K562 (cell line): ENCODE results near the gene HOXB1. TPM values are rescaled to one million over a fixed set of nuclear protein-coding genes. Genes with fewer than 3 reads are reported as not detected.

Source experiments
- ATAC-seq: fragments of 200-7000 bp; cut with Tn5 transposase; 3 replicates; pipeline ENCODE4 v1.9.1; 2020; ENCODE audit warnings: moderate library complexity
- BruUV-seq: library from RNA; stranded (reverse); fragments of 400-500 nt; replicated peaks from 2 replicates; lab custom pipeline; 2021; lab: Mats Ljungman, UMichigan
- CTCF ChIA-PET: fragments of 300-600 bp; formaldehyde crosslinking; extraction: SDS; loops from one replicate; lab custom pipeline; 2021; ENCODE audit warnings: low intra/inter-chr PET ratio; lab: Yijun Ruan, JAX
- POLR2A ChIA-PET: fragments of 300-600, 350-650 bp; sonication (Branson Sonifier 250); formaldehyde crosslinking; extraction: SDS; loops from one replicate; lab custom pipeline; 2021; ENCODE audit warnings: antibody characterized with exemption, inconsistent platforms; lab: Yijun Ruan, JAX
- DNase-seq, 4 experiments: peaks; one replicate each; pipeline versions ENCODE4 v3.0.0 to v3.0.0-alpha.2; 2011 to 2018; ENCODE audit warnings: low spot score in 3 of 4, mixed read lengths in 3 of 4; ENCODE audit errors: extremely low read depth in 1 of 4
- FAIRE-seq: peaks from 2 replicates; lab custom pipeline; 2011; peaks lifted over from hg19 to GRCh38; lab: Jason Lieb, UNC
- H2AFZ ChIP-seq: 2 replicates; pipeline ENCODE4 v1.6.0; 2011; ENCODE audit warnings: low read depth, low read length, control low read depth, inconsistent platforms
- H3K27ac ChIP-seq: fragments of 200-600 bp; 3 replicates; pipeline ENCODE4 v1.8.0; 2011; ENCODE audit warnings: low read depth, mild to moderate bottlenecking, control low read depth, inconsistent platforms, low read length, moderate library complexity, mixed read lengths; ENCODE audit errors: extremely low read depth
- H3K27me3 ChIP-seq, 2 experiments: fragments of 300-600 bp in 1 of 2; 2 replicates in 1 of 2; 3 replicates in 1 of 2; pipeline versions ENCODE4 v1.6.0 to v1.8.0; 2011; ENCODE audit warnings: inconsistent platforms in 2 of 2, low read length in 2 of 2, mild to moderate bottlenecking in 1 of 2, mixed read lengths in 1 of 2, moderate library complexity in 1 of 2; ENCODE audit not compliant: control insufficient read depth in 2 of 2, insufficient read depth in 2 of 2
- H3K36me3 ChIP-seq: fragments of 300-600 bp; 3 replicates; pipeline ENCODE4 v1.8.0; 2011; ENCODE audit warnings: mild to moderate bottlenecking, low read length, inconsistent platforms; ENCODE audit not compliant: control insufficient read depth, insufficient read depth
- H3K4me1 ChIP-seq, 2 experiments: fragments of 200-600 bp in 1 of 2; replicated peaks in 1 of 2; 2 replicates in 1 of 2; 3 replicates in 1 of 2; pipeline versions ENCODE4 v1.5.1 to v1.8.0; 2011; ENCODE audit warnings: inconsistent platforms in 2 of 2, low read length in 2 of 2, mild to moderate bottlenecking in 1 of 2, mixed read lengths in 1 of 2, moderate library complexity in 1 of 2; ENCODE audit not compliant: control insufficient read depth in 2 of 2, insufficient read depth in 2 of 2
- H3K4me2 ChIP-seq: 2 replicates; pipeline ENCODE4 v1.6.1; 2011; ENCODE audit warnings: low read length, control low read depth, inconsistent platforms, mixed read lengths; ENCODE audit not compliant: insufficient read depth
- H3K4me3 ChIP-seq: fragments of 200-600 bp; sonication (generic), shearing (Covaris generic); 2 replicates; pipeline ENCODE4 v1.5.1; 2016; ENCODE audit warnings: control low read depth, inconsistent platforms
- H3K79me2 ChIP-seq: fragments of 200-600 bp; 3 replicates; pipeline ENCODE4 v1.8.0; 2011; ENCODE audit warnings: low read length, inconsistent platforms; ENCODE audit not compliant: control insufficient read depth, insufficient read depth
- H3K9ac ChIP-seq, 2 experiments: 2 replicates each; pipeline versions ENCODE4 v1.6.0 to v1.6.1; 2011; ENCODE audit warnings: low read depth in 2 of 2, low read length in 2 of 2, control low read depth in 1 of 2, inconsistent platforms in 1 of 2, mild to moderate bottlenecking in 1 of 2, mixed read lengths in 1 of 2; ENCODE audit not compliant: insufficient read depth in 1 of 2
- H3K9me1 ChIP-seq: one replicate; pipeline ENCODE4 v1.6.0; 2011; ENCODE audit warnings: inconsistent platforms, mild to moderate bottlenecking, low read length, moderate library complexity; ENCODE audit not compliant: control insufficient read depth, insufficient read depth
- H3K9me3 ChIP-seq: replicated peaks from 2 replicates; pipeline ENCODE4 v1.5.1; 2011; ENCODE audit warnings: low read depth, low read length, inconsistent platforms; ENCODE audit not compliant: control insufficient read depth, insufficient read depth
- H4K20me1 ChIP-seq: replicated peaks from 2 replicates; pipeline ENCODE4 v1.6.1; 2011; ENCODE audit warnings: low read length, inconsistent platforms, mixed read lengths; ENCODE audit not compliant: control insufficient read depth, insufficient read depth
- FOSL1 ChIP-seq: fragments of 200-800 bp; sonication (Bioruptor generic); conservative IDR thresholded peaks from 2 replicates; pipeline ENCODE4 v1.6.1; 2016; ENCODE audit warnings: missing genetic modification characterization, missing compliant biosample characterization
- JUN ChIP-seq, 2 experiments: sonication (generic) in 1 of 2; formaldehyde crosslinking in 1 of 2; IDR thresholded peaks; 2 replicates each; pipeline versions ENCODE4 v1.6.1 to v1.8.0; 2012 to 2022; ENCODE audit warnings: borderline replicate concordance in 2 of 2, mild to moderate bottlenecking in 2 of 2, improper control_type of control experiment in 1 of 2, low read depth in 1 of 2, low read length in 1 of 2, missing genetic modification reagents in 1 of 2
- KDM1A ChIP-seq, 2 experiments: fragments of 450-650 bp; IDR thresholded peaks; 2 replicates each; pipeline ENCODE4 v1.6.1; 2016; ENCODE audit warnings: mild to moderate bottlenecking in 2 of 2
- NFRKB ChIP-seq: fragments of 450-650 bp; IDR thresholded peaks from 2 replicates; pipeline ENCODE4 v1.6.1; 2016; ENCODE audit warnings: low read depth
- TGIF2 ChIP-seq: sonication (generic); formaldehyde crosslinking; IDR thresholded peaks from 2 replicates; pipeline ENCODE4 v1.8.1; 2022; ENCODE audit warnings: mild to moderate bottlenecking, missing genetic modification reagents, moderate library complexity
- ZBTB8A ChIP-seq: fragments of 450-650 bp; IDR thresholded peaks from 2 replicates; pipeline ENCODE4 v1.6.1; 2018; ENCODE audit warnings: mild to moderate bottlenecking, moderate library complexity; ENCODE audit not compliant: partially characterized antibody
- ZNF212 ChIP-seq: fragments of 450-650 bp; formaldehyde crosslinking; IDR thresholded peaks from 2 replicates; pipeline ENCODE4 v1.4.0; 2020; ENCODE audit warnings: mild to moderate bottlenecking
- ZNF274 ChIP-seq: IDR thresholded peaks from 2 replicates; pipeline ENCODE4 v1.6.1; 2011; ENCODE audit warnings: low read depth, mild to moderate bottlenecking, low read length, moderate library complexity, borderline replicate concordance
- ZNF668 ChIP-seq: fragments of 250-450 bp; sonication (Bioruptor Pico); IDR thresholded peaks from 2 replicates; pipeline ENCODE4 v1.8.0; 2022; ENCODE audit warnings: mild to moderate bottlenecking, inconsistent platforms
- WGBS: fragments of 100-300 bp; shearing (Covaris generic); methylation state at CpG from one replicate; pipeline ENCODE4 v1.1.6; 2016; ENCODE audit warnings: low coverage, mixed read lengths; ENCODE audit not compliant: insufficient coverage; ENCODE audit errors: missing lambda C conversion rate; 5-methylcytosine and 5-hydroxymethylcytosine counted together
- in situ Hi-C: fragments of 300-500 bp; cut with MboI; formaldehyde crosslinking; loops from 4 replicates; pipeline ENCODE4 v1.15.0; 2018; ENCODE audit warnings: inconsistent platforms, mixed read lengths
- intact Hi-C: fragments of 100-400 bp; cut with micrococcal nuclease; formaldehyde crosslinking; loops from 2 replicates; pipeline ENCODE4 v1.14.2; 2022
- polyA plus RNA-seq, 8 experiments: library from polyadenylated mRNA; depleted of rRNA in 4 of 8; stranded (reverse) in 5 of 8; unstranded in 3 of 8; fragments of >200 nt; fragmentation: Nextera tagmentation in 2 of 8; fragmentation: Illumina TruSeq in 1 of 8; extraction: Ambion mirVana in 2 of 8; extraction: Trizol in 1 of 8; gene quantifications; 2 replicates each; pipeline versions ENCODE4 v1.2.1 to v1.2.3, GENCODE V29; 2011 to 2014; ENCODE audit warnings: inconsistent platforms in 1 of 8, missing spikeins in 1 of 8
- total RNA-seq, 7 experiments: library from RNA; depleted of rRNA in 6 of 7; stranded (reverse); fragments of >200 nt in 6 of 7; fragmentation: Illumina TruSeq in 2 of 7; extraction: Trizol in 2 of 7; gene quantifications; 2 replicates each; pipeline versions ENCODE4 v1.2.1 to v1.2.3, GENCODE V29; 2011 to 2021; ENCODE audit warnings: low replicate concordance in 1 of 7

Gene HOXB1
- total and polyA plus RNA-seq, 9 of the 15 experiments (the other 6 are each of a cell fraction or from before 2014, with no cell fraction given): 0.04 TPM; not detected in 8

GRCh38 chr17:48554412-48555257 lies 23.8 kb upstream of the HOXB1 start (continued):
- 0 out of 2 replicates have a peak, but pooled peaks have one; percentile 42 for TF ChIP-seq NFRKB
- TF ChIP-seq ZBTB8A: no peak
- TF ChIP-seq JUN (IDR thresholded peaks at IDR 0.05; ENCODE audit: borderline replicate concordance, low read depth, low read length): no peak
- no peak for TF ChIP-seq JUN (CRISPR knock-in tag; IDR thresholded peaks at IDR 0.05; ENCODE audit: borderline replicate concordance)
- no peak for TF ChIP-seq FOSL1
- TF ChIP-seq ZNF668 (CRISPR knock-in tag): no peak
- TF ChIP-seq TGIF2 (CRISPR knock-in tag): no peak

- H3K4me1 ChIP-seq: peaks cover 53 to 60% of the 10 kb centered on the region in 2 experiments
- FAIRE-seq: no peak
- POLR2A ChIA-PET: no interaction called here
These were observed 23.0 kb upstream of the HOXB1 start for GRCh38 chr17:48553826-48554225.

More at GRCh38 chr17:48553826-48554225, 23.0 kb upstream of the HOXB1 start:
- intact Hi-C loops: no loop called here
- in situ Hi-C loops: no loop called here
- Histone ChIP-seq H3K9me3 (no peaks in the 10 kb centered on the region), H3K36me3 (peaks cover 73% of the 10 kb centered on the region; the same call in 2 of the 3 replicates), H3K9me1 (no peaks in the 10 kb centered on the region), H3K79me2 (peaks cover 63% of the 10 kb centered on the region), H3K4me3 (no peak overlapping the region), H3K27ac (peak overlapping the region; percentile 1; the same call in 2 of the 3 replicates), H3K4me2 (no peak overlapping the region), H3K9ac (no peak overlapping the region)
- ATAC-seq (no peak), DNase-seq (no peak)
- BruUV-seq: no TSS peak
- CTCF ChIA-PET: no interaction called here
- TF ChIP-seq ZNF212 (CRISPR knock-in tag) (no peak), ZNF274 (no peak), KDM1A (IDR thresholded peaks at IDR 0.05) (peak; percentile 59 to 71; a peak in 3 of 4 replicates)
- TF ChIP-seq, all 486 proteins: peak for 1
- 50% methylated on average over 1 of the region's 1 CpG for WGBS
- no peak overlapping the region for H2AFZ ChIP-seq
- H4K20me1 ChIP-seq: no peaks in the 10 kb centered on the region
- H3K27me3 ChIP-seq: no peaks in the 10 kb centered on the region
